NCI-H774 (cell line): ENCODE data around the gene GABRR3.
A peak's percentile ranks its signal among the peaks of the same experiment; 100 is the strongest.
"Not testable (repeated sequence)": the region's sequence is repeated elsewhere in the genome, so short reads cannot be mapped to it uniquely, and the experiment has no call there.

Source experiments
- DNase-seq: peaks from one replicate; lab custom pipeline; 2025; lab: John Stamatoyannopoulos, UW

Gene GABRR3

DNA sequence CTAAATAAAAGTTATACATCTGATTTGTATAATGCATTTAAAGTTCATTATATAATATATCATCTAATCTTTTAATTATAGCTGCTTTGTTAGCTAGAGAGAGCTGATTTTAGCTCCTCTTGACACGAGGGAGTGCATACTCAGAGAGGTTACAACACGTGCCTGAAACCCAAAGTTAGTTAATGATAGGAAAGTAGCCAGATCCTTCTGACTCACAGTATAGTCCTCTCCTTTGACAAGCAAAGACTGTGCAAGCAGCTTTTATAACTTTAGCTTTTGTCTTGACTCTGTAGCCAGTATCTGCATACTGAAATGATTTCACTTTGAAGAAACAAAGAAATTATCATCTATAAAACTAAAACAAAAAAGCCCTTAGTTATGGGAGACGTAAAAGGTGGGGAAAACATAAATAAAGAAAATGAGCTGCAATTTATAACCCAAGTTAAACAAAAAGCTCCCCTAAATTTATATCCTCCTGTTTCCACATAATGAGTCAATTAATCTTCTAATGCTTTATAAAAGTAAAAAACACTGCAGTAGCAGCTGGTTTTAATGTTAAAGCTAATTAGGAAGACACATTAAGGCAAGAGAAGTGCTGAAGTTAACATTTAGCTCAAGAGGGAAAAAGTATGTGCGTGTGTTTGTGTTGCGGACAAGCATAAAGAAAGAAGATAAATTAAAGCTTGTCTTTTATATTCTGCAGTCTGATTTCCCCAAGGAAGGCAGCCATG lies 13.1 kb downstream of the GABRR3 start:
- DNase-seq, result no peak

DNA sequence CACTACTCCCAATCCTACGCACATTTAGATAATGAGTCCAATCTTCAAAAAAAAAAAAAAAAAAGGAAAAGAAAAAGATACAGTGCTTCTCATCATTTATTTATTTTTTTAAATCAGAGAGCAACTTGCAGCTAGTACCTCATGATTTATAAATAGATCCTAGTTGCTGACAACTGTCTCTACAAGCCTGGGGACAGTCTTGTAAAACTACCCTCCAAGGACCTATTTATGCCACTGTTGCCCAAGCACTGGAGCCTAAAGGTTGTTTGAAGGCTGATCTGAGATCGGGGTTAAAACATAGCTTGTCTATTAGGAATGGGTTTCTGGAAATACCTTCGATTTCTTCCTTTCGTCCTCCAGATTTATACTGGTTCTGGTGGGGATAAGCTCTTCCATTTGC lies 14.7 kb downstream of the GABRR3 start:
- no peak for DNase-seq

DNA sequence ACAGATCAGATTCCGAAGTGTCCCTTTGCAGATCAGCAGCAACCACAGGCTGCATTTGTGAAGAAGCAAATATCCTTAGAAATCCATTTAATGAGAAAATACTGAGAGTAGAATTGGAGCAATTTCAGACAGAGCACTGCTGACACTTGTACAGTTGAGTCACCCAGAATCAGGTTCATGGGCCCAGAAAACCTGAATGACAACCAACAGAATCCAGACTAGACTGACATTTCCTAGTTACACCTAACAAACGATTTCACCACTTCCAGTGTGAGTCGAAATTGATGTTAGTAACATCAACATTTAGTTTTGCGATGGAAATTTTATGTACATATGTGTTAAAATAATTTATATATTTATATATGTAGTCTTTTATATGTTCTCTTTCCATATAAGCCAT lies 16.8 kb downstream of the GABRR3 start:
- DNase-seq, result no peak

DNA sequence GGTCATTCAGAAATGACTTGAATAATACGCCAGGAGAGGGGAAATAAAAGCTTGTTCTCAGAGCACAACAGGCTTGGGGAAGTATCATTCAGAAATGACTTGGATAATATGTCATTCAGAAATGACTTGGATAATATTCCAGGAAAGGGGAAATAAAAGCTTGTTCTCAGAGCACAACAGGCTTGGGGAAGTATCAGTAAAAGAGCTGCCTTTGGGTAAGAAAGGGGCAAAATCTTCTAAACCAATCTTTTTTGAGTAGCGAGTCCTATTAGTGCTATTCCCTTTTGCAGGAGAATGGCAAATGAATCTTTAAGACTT lies 20.9 kb downstream of the GABRR3 start:
- DNase-seq, result no peak

DNA sequence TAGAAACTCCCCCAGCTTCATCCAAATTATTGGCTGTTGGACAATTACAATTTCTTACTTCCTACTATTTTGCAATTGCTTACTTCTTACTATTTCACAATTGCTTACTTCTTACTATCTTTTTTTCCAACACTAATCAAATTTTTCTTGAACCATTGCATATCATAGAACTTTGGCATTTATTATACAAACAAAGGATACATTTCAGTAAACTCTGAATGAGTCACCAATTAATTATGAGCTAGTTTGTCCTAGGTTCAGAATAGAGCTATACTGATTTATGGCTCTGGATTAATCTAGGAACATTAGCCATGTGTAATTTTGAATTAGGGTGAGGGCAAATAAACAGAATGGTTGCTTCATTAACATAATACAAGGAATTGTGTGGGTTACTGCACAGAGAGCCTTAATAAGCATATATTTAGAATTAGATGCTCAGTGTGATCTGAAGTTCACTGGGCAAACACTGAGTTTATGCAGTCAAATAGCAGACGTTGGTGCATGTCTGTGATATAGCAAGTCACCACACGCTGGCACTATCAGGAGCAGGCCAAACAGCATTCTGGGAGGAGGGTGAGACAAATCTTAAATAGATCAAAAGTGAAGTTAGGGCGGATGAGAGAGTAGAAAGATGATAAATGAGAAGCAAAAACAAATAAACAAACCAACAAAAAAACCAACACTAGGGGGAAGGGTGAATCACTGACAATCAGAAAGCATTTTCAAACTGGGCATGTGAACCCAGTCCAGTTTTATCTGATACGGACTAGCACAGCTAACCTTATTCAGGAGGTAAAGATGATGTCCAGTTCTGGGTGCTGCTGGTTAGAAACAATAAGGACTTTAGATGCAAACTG lies 21.5 kb downstream of the GABRR3 start:
- peak; percentile 31 for DNase-seq

DNA sequence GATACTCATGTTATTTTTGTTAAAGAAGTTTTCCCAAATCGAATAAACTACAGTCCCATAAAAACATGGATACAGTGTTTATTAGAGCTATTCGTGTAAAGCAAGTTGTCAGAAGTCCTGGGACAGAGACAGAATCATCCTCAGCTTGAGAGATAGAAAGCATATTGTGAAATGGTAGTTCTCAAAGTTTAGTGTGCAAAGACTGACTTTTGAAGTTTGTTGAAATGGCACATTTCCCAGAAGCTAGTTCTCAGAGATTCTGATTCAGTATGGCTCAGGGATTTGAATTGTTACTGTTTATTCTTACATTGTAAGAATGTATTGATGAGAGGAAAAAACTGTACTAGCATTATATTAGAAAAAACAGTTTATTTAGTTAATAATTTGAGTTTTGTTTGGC lies 22.1 kb downstream of the GABRR3 start:
- DNase-seq, result no peak

DNA sequence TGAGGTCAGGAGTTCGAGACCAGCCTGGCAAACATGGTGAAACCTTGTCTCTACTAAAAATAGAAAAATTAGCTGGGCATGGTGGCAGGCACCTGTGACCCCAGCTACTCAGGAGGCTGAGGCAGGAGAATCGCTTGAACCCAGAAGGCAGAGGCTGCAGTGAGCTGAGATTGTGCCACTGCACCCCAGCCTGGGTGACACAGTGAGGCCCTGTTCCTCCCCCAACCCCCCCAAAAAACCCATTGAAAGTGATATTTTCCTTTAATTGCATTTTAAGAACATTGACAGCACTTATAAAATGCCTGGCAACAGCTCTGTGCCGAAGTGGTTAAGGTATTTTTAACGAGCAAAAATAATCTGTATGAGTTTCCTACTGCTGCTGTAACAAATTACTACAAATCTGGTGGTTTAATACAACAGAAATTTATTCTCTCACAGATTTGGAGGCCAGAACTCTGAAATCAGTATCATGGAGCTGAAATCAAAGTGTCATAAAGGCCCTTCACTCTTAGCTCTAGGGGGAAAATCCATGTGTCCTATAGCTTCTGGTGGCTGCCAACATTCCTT lies 24.1 kb downstream of the GABRR3 start:
- DNase-seq, result not testable (repeated sequence)

DNA sequence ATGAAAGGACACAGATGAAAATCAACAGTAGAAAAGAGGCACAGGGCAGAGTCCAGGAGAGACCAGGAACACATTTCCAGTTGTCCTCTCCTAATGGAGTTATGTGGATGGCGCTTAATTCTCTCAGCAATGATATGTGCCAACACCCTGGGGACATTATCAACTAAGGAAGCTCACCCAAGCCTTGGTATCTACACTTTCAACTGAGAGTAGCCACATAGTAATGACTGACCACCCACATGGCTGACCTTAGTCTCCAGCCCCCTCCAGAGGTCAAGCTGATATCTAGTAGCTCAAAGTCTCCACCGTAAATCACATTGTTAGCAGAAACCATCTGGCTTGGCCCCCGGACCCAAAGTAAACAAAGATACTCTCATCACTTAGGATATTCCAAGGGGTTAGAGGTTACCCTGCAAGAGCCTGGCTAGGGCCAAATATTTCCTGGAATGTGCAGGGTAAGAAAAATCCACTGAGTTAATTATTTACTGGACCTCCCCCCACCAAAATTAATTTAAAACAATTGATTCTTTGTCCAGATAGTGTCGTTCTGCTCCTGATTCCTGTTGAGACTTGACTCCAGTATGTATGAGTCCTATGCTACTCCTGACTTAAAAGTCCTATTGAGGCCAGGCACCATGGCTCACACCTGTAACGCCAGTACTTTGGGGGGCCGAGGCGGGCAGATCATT lies 24.8 kb downstream of the GABRR3 start:
- DNase-seq, result no peak

DNA sequence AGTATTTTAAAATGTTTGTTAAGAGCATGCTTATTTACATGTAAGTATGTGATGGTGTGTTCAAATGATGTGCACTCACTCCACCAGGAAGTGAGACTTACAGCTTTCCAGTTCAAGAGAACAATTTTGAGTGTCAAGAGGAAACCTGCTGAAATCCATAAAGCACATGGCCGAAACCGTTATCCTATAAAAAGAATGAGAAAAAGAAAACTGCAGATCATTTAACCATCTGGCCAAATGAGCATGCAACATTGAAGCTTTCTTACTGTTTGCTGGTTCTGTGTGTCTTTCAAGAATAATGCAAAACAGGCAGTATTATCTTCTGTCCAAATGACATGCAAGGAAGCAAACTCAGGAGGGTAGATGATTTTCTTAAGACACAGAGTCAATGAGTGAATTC lies 26.3 kb downstream of the GABRR3 start:
- DNase-seq, result no peak

DNA sequence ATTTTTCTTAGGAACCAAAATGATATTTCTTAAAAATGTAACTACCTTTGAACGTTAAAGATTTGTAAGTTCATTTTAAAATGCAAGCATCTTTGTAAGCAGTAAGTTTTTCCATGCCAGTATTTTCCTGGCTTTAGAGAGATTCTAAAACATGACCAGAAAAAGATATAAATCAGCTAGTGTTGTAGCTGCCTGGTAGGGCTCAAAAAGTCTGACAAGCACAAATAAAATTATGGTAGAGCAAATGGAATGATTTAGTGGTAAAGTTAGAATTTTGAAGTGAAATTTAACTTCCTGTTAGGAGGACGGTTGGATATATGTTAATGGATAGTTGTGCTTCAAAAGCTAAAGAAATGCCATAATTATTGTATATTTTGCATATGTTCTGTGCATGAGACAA lies 29.7 kb downstream of the GABRR3 start:
- no peak for DNase-seq

DNA sequence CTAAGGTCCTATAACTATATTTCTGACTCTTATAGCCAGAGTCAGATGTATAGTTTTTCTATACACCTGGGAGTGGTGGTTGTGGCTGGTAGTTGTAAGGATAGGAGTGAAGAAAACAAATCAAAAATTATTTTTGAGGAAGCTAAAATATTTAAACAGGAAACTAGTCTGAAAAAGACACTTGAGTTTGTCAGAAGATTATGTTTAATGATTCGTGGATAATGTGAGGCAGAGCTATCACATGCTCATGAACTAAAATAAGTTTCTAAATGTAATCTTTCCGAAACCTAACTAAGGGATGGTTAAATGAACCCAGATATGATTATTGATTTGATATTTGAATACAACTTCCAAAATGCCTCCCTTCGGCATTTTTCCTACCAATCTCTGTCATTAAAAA lies 30.4 kb downstream of the GABRR3 start:
- no peak for DNase-seq

DNA sequence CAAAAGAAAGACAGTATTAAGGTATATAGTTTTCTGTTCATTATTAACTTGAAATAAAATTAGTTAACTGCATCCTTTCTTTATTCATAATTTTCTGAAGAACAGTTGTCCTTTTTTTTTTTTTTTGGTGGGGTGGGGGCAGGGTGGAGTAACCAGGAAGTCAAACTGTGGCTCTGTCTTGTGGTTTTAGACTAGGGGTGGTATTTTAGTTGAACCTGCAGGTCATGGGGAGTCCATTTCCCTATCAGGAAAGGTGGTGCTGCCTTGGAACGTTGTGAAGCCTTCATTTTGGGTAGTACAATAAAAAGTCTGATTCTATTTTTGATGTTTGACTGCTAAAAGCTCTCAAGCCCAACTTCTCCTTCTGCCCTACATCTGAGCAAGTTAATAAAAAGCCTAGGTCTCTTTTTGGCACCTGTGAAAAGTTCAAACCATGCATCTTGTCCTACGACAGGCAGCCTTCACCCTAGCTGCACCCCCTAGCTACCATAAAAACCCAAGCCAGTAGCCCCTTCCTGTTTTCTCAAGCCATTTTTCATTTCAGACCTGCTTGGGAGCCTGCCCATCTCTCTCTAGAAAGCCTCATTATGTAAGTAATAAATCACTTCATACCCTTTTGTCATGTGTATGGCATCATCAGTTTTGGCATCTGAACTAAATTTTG lies 31.7 kb downstream of the GABRR3 start:
- no peak for DNase-seq

DNA sequence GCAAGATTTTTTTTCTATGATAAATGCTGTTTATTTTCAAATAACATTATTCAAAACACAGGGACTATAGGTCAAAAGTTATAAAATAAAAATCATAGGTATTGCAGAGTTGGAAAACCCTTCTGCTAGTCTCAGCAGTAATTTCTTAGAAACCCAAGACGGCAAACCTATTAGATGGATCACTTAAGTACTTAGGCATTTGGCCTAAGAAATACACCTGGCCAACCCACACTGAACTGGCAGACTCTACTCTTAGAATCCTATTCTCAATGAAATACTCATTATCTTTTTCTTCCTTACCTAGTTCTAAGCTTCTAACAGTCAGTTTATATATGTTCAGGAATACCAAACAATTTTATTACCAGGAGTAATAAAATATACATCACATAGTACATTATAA lies 32.4 kb downstream of the GABRR3 start:
- no peak for DNase-seq

DNA sequence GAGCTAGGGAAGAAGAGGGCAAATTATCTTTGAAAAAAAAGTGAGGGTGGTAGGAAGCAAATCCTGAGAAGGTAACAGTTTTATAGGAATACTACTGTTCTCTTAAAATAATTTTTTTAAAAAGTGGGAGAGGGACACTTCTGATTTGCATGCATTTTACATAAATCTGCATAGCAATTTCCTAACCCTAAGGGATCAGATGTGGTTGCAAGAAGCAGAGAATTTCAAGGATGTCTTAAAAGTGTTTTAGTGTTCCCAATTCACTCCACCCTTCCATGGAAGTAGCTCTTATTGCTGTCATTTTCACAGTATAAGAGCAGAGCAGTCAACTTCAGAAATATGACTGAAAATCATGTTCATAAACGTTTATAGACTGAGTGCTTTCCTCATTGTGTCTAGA lies 35.1 kb downstream of the GABRR3 start:
- DNase-seq, result no peak

DNA sequence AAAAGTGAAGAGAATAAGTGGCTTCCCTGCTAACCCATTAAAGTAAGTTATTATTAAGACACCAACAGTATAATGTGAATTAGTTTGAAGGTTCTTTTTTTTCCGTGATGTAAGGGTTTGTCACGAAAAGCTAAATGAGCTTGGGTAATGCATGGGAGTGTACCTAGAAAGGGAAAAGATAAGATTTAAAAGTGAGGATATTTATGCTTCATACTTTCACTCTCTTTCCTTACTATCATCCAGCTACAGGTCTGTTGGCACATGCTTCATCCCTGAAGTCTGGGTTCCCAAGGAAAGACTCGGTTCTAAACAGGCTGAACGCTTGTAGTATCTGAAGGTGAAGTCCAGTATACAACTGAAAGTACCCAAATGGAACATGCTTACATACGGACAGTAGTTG lies 36.0 kb downstream of the GABRR3 start:
- no peak for DNase-seq

DNA sequence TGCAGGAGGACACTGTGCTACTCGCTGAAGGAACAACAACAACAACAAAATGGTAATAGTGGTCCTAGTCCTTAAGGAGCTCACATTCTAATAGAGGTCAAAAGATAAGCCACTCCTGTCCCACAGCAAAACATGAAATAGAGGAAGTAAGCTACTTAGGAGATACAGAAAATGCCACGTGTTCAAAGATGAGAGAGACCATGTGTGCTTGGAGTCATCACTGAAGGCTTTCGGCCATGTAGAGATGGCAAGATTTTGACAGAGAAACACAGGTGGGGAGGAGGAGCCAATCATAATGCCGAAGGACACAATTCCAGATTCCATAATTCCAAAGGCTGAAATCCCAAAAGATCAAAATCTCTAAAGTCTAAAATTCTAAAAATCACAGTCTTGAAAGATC lies 38.1 kb downstream of the GABRR3 start:
- no peak for DNase-seq

DNA sequence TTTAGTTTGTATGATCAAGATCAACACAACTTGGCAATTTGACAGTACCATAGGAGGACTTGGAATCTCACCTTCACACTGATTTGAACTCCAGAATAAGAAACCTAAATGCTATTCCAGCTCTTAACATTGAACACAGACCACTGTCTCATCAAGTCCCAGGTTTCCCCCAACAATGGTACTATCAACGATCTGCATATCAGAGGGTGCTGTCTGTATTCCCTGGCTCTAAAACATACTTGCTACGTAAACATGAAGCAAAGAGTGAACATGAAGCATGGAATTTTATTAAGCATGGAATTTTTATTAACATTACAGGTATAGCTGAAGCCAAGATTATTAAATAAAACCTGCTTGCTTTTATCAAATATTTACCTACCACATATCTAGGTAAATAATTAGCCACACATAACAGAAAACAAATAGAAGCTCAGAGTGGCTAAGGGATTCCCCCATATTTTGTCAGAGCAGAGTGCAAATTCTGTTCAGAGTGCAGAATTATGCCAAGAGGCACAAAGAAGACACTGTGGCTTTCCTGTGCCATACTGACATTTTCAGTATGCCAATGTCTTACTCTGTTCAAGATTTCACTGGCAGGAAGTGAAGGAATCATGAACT lies 40.7 kb downstream of the GABRR3 start:
- DNase-seq, result no peak

DNA sequence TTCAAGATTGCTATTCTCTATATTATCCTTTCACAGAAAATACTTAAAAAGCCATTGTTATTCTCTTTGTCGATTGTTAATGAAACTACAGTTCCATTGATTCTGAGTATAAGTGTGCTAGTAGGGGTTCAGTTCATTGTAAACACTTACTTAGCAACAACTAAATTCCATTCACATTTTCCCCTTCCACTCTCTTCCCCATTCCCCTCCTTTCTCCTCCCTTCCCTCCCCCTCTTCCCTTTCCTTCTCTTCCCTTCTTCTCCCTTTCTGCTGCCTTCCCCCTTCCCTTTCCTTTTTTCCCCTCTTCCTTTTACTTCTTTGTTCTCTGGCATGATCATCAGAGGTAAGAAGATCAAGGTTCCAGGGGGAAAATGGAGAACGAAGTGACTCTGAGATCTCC lies 41.6 kb downstream of the GABRR3 start:
- no peak for DNase-seq

DNA sequence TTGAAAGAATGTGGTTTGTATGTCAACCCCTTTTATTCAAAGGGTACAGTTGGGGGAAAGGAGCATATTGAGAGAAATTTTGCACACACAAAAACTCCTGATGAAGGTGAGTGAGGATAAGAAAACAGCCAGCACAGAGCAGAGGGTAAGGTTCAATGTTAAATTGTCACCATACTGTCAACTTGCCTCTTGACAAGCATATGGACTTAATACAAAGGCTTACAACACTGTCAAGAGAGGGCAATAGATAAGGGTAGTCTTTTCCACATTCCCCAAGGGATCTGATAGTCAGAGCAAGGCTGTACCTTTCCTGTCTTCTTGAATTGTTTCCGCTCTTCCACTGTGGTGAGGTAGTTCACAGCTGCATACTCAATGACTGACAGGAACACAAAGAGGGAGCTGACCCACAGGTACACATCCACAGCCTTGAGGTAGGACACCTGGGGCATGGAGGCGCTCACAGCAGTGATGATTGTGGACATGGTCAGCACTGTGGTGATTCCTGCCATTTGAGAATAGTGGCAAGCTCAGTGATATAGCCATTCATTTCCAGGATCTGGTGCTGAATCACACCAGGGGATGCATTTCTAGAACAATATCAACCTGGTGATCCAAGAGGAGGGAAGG lies 42.5 kb downstream of the GABRR3 start:
- no peak for DNase-seq

DNA sequence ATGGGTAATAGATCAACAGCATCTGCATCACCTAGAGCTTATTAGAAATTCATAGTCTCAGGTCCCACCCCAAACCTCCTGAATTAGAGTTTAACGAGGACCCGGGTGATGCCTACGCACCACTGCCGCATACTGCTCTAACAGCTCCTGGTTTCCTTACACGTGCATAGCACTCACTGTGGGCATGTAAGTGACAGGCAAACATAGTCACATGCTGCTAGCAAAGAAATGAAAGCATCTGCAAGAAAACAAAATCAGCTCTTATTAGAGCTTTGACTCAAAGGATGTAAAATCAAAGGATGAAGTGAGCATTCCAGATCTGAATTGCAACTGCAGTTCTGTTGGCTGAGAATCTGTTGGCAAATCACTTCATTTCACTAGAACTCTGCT lies 43.8 kb downstream of the GABRR3 start:
- DNase-seq, result no peak

DNA sequence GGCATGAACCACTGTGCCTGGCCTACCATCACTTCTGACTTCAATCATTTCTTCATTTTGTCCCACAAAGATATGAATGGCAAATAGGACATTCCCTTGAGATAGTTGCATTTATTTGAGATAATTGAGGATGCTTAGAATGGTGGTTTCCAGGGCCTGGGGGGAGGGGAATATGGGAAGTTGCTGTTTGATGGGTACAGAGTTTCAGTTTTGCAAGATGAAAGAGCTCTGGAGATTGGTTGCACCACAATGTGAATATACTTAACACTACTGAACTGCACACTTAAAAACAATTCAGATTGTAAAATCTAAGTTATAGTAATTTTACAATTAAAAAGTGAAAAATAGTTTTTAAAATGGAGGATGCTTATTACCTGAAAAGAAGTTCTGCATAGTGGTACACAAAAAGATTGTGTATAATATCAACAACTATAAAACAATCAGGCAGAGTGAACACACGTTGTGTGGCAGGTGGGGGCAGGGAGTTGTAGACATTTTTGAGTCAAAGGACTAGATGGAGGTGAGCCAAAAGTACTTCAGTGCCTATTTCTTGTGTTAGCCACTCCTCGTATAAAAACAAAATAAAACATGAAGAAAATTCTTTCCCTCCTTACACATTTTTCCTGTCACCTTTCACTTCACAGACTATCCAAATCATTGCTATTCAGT lies 44.4 kb downstream of the GABRR3 start:
- DNase-seq, result no peak
